NCI-H2196 treated with DMSO at 0.1 percent for 48 hours (cell line): ENCODE measurements around the gene CPN1.

Experiments
- DNase-seq: peaks from one replicate; lab custom pipeline; 2025; ENCODE audit not compliant: unreplicated experiment; lab: John Stamatoyannopoulos, UW

CPN1 gene

DNA sequence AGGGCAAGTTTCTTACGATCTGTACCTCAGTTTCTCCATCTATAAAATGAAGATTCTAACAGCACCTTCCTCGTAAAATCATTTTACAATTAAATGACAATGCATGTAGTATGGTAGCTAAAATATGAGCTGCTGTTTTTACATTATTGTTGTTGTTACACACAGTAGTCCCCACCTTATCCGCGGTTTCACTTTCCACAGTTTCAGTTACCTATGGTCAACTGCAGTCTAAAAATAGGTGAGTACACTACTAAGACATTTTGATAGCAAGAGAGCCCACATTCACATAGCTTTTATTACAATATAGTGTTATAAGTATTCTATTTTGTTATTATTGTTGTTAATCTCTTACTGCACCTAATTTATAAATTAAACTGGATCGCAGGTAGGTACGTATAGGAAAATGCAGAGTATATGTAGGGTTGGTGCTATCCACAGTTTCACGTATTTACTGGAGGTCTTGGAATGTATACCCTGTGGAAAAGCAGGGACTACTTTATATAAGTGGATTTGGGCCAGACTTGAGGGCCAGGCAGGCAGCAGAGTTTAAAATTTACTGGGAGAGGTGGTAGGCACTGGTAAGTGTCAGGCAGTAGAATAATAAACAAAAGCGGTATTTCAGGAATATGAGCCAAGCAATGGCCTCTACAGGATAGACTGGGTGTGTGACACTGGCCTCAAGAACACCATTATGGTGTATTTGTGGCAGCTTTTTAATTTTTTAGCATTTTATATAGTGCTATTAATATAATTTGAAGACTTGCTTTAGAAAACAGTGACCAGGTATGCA lies 82.2 kb downstream of the CPN1 start:
- DNase-seq, result no peak

DNA sequence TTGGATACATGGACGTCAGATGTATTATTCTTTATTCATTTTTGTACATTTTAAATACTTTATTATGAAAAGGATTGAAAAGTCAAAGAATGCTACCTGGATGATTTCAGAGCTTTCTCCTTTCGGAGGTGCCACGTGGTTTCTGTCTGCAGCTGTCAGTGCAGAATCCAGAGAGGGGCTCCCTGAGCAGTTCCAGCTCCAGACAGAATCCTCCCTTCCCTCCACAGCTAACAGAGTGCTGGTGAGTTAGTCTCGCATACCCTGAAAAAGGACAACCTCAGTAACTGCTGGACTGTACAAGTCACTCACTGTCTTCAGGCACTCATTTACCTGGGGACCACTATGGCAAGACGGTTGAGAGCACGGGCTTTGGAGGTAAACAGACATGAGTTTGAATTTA lies 82.8 kb downstream of the CPN1 start:
- no peak for DNase-seq

DNA sequence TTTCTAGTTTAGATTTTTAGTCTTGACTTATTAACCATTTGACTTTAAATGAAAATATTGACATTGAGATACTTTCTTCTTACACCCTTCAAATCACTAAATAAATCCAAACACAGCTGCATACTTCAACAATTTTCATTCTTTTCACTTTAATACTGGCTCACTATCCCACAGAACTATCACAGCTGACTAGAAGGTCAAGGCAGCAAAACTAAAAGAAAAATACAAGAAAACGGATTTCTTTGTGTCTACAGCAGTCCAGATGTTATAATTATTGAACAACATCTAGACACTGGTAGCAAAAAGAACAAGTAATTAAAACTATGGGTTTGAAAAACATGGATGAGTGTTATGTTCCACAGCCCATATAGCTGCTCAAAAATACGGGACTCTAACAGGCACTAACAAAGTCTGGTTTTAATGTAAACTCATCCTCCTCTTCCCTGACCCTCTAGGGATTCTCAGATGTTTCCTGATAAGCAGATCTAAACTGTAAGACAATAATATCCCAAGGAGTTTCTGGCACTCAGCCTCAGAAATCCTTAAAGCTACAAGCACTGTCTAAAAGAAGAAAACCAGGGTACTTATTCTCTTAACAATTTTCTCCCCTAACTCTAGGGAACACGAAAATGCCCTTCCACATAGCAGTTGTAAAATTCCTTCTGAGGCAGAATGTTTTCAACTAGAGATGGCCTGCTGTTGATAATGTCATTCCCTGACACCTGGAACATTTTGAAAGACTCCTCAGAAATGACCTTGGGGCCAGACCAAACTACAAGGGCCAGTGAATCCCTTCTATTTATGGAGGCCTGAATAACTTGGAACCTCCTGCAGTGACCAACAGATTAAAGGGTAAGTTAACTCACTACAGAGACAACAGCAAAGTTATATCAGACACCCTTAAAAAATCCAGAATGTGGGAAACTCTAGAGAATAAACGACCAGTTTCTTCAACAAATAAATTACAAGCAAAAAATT lies 84.7 kb downstream of the CPN1 start:
- DNase-seq, result no peak

DNA sequence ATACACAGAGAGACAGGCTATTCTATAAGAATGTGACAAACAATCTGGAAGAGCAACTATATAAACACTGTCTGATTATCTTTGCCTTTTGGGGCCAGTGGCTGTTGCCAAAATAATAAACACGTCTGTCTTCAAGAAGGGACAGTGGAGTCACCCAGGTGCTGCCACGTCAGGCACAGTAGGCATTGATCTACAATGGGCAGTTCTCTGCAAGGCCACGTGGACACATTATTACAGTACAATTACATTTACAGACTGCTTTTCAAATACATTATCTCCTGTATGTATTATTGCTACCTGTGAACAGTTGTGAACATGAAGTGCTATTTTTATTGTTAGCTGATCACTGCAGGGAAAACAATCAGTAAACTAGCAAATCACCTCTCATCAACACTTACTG lies 86.0 kb downstream of the CPN1 start:
- no peak for DNase-seq

DNA sequence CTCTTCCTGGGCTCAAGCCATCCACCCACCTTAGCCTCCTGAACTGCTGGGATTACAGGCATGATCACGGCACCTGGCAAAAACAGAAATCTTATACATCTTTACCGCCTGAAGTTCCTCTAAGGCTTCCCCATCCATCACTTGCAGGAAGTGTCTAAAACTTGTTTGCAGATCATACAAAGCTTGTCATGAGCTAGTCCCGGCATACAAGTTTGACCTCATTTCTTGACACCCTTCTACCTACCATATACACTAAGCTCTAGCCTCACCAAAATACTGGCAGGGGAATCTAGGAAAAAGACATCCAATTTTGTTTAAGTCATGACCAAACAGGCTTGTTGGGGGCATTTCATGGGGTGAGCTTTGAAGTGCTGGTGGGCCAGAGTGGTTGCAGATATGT lies 86.4 kb downstream of the CPN1 start:
- no peak for DNase-seq

DNA sequence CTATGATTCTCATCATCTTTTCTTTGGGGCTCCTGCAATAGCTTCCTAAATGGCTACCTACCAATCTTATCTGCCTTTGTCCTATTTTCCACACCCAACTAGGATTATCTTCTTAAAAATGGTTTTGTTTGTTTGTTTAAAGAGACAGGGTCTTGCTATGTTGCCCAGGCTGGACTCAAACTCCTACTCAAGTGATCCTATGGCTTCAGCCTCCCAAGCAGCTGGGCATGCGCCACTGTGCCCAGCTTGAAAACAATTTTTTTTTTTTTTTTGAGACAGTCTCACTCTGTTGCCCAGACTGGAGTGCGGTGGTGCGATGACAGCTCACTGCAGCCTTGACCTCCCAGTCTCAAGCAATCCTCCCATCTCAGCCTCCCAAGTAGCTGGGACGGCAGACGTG lies 86.9 kb downstream of the CPN1 start:
- no peak for DNase-seq

DNA sequence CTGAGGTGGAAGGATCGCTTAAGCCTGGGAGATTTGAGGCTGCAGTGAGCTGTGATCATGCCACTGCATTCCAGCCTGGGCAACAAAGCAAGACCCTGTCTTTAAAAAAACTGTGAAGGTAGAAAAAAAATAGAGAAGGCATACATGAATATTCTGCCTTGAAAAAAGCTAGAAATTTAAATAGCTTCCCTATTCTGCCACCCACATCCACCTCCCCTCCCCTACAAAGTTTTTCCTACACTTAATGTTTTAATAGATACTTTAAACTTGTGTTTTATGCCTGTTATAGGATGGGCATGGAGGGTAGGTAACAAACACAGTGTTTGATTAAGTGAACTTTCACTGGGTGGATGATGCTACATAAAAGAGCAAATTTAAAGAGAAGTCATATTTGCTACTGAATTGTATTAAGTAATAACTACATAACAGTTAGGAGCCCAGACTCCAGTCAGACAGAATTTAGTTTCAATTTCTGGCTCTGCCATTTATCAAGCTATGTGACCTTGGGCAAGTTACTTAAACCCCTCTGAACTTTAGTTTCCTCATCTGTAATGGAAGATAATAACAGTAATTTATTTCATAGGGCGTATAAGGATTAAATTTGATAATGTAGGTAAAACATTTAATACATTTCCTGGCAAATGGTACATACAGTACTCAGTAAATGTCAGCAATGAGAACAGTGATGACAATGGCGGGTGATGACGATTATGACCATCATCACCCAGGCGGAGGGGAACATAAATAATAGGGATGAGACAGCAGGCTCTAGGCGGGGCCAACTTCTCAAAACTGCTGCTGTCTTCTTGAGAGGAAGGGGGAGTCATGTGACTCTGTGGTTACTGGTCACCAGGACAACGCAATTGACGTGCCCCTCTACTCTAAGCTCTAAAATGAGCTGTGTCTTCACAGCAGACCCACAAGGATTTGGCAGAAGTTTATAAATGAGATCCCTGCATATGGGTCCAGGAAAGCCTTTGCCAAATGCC lies 87.7 kb downstream of the CPN1 start:
- DNase-seq, result no peak
